GM18909 (cell line): ENCODE measurements around the gene HMX1.

ENCODE experiments used
- ATAC-seq: cut with Tn5 transposase; IDR thresholded peaks from one replicate; pipeline ENCODE4 v1.9.1; 2021; ENCODE audit warnings: mild to moderate bottlenecking; ENCODE audit not compliant: unreplicated experiment, poor library complexity

The HMX1 gene

GRCh38 chr4:8893624-8894423, 22.2 kb upstream of the HMX1 start:
- ATAC-seq, result no peak

DNA sequence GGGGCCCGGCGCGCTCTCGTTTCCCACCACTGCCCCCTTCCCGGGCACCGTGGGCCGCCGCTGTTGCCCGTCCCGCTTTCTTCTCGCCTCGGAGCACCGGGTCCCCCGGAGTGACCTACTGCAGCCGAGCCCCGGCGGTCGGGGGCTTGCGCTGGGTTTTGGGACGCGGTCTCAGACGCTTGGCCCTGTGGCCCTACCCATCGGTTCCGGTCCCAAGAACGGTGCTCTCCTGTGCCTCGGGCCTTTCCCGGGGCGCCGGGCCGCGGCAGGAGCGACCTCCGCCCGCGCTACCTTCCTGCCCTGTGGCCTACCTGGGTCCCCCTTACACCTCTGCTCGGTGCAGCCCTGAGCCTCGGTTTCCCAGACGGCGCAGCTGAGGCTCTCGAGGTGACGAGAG, 21.6 kb upstream of the HMX1 start:
- no peak for ATAC-seq

GRCh38 chr4:8892556-8893226, 21.1 kb upstream of the HMX1 start:
- no peak for ATAC-seq

DNA sequence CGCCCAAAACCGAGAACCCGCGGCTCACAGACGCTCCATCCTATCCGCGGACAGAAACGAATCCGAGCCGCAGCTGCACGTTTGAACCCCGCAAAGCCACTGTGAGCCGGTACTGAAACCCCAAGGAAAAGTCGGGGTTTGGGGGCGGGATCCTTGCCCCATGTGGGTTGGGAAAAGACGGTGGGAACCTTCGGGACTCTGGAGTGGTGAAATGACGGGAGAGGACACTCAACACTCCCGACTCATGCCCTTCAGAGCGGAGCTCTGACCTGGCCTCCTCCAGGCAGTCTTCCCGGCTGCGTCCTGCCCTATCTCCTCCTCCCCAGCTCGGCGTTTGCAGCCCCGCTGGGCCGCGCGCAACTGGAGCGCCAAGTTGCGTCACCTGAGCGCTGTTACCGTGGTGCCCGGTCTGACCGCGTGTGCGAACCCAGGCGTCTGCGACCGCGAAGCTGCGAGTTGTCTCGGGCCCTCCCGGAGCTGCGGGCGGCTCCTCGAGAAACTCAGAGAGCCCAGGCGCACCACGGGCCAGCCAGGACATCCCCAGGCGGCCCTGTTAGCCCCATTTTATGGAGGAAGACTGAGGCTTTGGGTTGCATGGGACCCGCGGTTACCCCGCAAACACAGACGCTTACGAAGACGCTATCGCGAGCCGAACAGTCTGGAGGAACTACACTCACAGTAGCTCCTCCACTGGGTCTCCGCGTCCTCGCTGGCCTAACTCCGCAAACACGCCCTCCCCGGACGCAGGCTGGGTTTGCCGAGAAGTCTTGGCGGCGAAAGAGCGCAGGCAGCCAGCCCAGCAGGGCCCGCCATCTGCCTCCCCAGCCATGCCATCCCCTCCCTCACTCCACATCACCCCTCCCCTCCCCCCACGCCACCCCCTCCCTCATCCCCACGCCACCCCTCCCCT, 20.3 kb upstream of the HMX1 start:
- ATAC-seq, result no peak

GRCh38 chr4:8891255-8891645, 19.6 kb upstream of the HMX1 start:
- ATAC-seq, result no peak

DNA sequence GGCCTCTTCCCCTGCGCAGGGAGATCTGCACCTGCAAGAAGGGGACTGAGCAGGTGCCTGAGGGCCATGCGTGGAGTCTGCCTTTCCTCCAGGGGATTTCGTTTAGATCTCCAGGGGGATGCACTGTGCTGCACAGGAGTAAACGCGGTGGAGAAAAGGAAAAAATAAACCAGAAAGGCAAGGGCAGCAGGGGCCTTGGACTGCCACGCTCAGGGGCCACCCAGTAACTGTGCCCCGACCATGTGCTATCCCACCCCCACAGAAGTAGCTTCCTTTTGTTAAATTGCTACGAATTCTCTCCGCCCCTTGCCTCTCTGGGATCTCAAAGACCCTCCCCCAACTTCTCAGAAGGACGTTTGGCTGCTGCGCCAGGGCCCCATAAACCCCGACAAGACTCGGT, 17.2 kb upstream of the HMX1 start:
- ATAC-seq, result no peak

- ATAC-seq, result no peak
These were observed 15.2 kb upstream of the HMX1 start for GRCh38 chr4:8886612-8887406.

DNA sequence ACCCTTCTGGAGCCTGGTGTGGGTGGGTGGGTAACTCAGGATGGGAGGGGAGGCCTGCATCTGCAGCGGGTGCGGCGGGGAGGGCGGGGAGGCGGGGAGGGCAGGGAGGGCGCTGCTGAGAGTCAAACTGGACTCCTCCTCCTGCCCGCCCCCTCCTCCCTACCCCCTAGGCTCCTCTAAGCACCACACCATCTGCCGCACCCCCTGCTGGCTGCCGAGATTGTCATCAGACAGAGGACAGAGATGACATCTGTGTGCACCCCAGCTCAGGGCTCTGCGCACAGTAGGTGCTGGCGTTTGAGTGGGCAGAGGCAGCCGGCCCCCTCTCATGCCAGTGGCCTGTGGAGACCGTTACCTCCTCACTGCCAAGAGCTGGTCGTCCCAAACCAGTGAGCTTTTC, 10.6 kb upstream of the HMX1 start:
- no peak for ATAC-seq

- no peak for ATAC-seq
These were observed 9.2 kb upstream of the HMX1 start for GRCh38 chr4:8880851-8881250.

GRCh38 chr4:8879574-8879973, 7.9 kb upstream of the HMX1 start:
- ATAC-seq, result no peak

- no peak for ATAC-seq
These were observed 6.8 kb upstream of the HMX1 start for GRCh38 chr4:8878421-8878820.

- no peak for ATAC-seq
These were observed 6.1 kb upstream of the HMX1 start for GRCh38 chr4:8877780-8878040.

GRCh38 chr4:8876982-8877779, 5.5 kb upstream of the HMX1 start:
- no peak for ATAC-seq

GRCh38 chr4:8874896-8875680, 3.4 kb upstream of the HMX1 start:
- no peak for ATAC-seq

DNA sequence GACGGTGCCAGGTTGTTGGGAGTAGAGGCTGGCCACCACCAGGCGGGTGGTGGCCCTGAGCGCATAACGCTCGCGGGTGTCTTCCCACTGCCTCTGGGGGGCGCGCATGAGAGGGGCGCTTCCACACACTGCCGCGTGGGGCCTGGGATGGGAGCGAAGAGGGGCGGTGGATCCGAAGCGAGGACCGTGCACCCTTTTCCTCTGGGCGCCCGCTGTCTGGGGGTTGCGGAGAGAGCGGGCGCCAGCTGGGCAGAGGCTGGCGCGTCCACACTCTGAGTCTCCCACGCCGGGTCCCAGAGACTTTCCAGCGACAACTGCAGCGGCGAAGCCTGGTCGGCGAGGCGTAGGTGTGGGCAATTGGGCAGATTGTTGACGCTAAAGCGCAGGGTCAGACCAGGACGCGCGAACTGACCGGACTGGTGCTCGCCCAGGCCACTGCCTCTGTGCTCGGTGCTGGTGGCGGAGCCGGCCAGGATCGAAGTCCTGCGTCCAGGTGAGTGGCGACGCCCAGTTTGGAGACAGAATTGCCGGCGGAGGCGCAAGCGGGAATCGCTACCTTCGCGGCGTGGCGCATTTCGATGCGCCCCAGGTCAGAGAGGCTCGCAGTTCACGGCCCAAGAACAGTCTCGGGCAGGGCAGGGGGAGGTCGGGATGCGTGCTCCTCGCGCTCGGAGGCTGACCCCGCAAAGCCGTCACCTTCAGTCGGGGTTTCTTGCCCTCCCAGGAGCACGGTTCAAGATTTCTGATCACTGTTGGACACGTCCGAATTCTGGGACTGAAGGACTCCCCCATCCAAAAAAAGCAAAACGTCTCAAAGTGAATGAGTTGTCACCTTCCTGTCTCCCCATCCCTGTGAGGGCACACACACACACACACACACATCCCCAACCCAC, 2.6 kb upstream of the HMX1 start:
- no peak for ATAC-seq

DNA sequence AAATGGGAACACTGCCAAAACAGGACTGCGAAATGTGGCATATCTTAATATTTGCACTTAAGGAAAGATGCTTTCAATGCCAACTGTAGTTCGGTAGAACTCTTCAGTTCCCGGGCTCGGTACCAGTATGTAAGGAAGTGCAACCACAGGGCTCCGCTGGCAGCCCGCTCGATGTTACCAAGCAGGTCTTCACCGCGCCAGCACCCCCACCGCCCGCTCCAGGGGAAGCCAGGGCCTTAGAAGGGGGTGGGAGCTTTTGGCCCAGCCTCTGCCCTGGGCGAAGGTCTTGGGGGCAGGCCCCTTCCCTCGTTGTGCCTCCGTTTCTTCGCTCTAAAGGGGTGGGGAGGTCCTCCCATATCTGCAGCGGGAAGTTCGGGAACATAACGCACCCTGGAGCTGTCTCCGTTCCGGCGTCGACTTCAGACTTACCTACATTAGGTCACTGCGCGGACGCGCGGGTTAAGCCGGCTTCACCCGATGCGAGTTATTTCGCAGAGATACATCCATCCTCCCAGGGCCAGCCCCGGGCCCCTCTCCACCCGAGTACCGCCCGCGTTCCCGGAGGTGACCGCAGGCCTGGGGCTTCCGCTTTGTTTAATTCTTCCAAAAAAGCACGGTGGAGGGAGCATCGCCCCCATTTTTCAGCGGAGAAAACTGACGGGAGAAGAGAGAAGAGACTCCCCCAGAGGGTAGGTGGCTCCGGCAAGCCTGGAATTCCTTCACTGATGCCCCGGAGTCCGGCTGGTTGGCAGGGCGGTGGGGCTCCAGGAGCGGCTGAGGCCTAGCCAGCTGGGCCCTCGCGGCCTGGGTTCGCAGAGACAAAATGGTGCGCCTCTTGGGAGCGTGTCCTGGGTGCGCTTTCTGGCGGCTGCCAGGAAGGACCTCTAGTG, 1.0 kb upstream of the HMX1 start:
- ATAC-seq, result no peak
